Effector memory CD8-positive, alpha-beta T cell (primary cell): ENCODE data around the gene JAKMIP2.
A peak's percentile ranks its signal among the peaks of the same experiment; 100 is the strongest.
"Not testable (repeated sequence)": the region's sequence is repeated elsewhere in the genome, so short reads cannot be mapped to it uniquely, and the experiment has no call there.

Source experiments
- ATAC-seq: fragments of 150-1000 bp; cut with Tn5 transposase; replicated peaks from 2 replicates; pipeline ENCODE4 v1.10.0; 2021; ENCODE audit warnings: mild to moderate bottlenecking, moderate library complexity
- DNase-seq, 3 experiments: peaks; one replicate each; pipeline ENCODE4 v3.0.0; 2021
- H3K27ac Mint-ChIP-seq, 2 donors: one replicate each; pipeline ENCODE4 v1.8.0; 2022; ENCODE audit warnings: mild to moderate bottlenecking in 2 of 2, mixed read lengths in 2 of 2, moderate library complexity in 2 of 2
- H3K27me3 Mint-ChIP-seq, 2 donors: one replicate each; pipeline ENCODE4 v1.8.0; 2022; ENCODE audit warnings: mixed read lengths in 2 of 2
- H3K36me3 Mint-ChIP-seq: one replicate; pipeline ENCODE4 v1.8.0; 2022; ENCODE audit warnings: mild to moderate bottlenecking, moderate library complexity, mixed read lengths; ENCODE audit not compliant: insufficient read depth
- H3K4me1 Mint-ChIP-seq, 2 donors: one replicate each; pipeline ENCODE4 v1.8.0; 2022; ENCODE audit warnings: low read depth in 2 of 2, mixed read lengths in 2 of 2
- H3K4me3 Mint-ChIP-seq, 2 donors: one replicate each; pipeline ENCODE4 v1.8.0; 2022; ENCODE audit warnings: mild to moderate bottlenecking in 2 of 2, mixed read lengths in 2 of 2, moderate library complexity in 2 of 2
- H3K9me3 Mint-ChIP-seq, 2 donors: one replicate each; pipeline ENCODE4 v1.8.0; 2022; ENCODE audit warnings: mixed read lengths in 2 of 2

The JAKMIP2 gene

DNA sequence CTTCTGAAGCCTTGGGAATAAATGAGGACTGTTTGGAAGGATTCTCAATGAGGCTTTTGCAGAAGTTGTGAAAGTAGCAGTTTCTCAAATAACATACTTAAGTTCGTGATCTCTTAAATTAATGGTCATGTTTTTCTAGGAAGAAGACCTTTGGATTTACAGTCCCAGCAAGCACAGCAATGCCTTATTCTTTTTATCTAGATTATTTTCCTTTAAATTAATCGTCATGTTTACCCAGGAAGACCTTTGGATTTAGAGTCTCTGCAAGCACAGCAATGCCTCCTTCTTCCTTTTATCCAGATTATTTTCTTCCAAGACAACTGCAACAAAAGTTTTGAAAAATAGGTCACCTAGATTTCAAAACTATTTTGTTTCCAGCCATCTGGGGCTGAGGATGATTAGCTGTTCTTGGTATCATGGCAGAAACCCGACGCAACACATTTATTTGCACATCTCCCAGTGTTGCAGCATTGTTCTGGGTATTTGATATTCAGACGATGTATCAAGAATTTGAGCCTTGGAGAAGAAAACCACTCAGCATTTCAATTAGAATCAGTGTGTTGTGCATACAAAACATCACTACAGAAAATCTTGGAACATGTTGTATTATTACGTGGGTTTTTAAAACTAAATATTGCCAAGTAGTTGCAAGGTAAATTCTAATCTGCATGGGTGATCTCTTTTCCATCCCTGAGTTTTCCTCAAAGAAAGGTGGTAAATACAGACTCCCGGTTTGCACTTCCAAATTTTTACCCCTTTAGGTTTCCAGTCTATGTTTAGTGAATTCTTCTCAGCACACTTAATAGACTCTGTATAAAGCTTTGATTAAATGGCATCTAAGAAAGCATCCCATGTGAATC lies 50.9 kb downstream of the JAKMIP2 start:
- Mint-ChIP-seq H3K4me1 (peaks cover 3 to 5% of the 10 kb centered on the region in 2 donors), H3K36me3 (no peaks in the 10 kb centered on the region), H3K4me3 (no peak overlapping the region), H3K27ac (no peak overlapping the region), H3K9me3 (peaks cover 0 to 2% of the 10 kb centered on the region in 2 donors), H3K27me3 (no peaks in the 10 kb centered on the region)
- no peak for ATAC-seq
- DNase-seq: no peak

DNA sequence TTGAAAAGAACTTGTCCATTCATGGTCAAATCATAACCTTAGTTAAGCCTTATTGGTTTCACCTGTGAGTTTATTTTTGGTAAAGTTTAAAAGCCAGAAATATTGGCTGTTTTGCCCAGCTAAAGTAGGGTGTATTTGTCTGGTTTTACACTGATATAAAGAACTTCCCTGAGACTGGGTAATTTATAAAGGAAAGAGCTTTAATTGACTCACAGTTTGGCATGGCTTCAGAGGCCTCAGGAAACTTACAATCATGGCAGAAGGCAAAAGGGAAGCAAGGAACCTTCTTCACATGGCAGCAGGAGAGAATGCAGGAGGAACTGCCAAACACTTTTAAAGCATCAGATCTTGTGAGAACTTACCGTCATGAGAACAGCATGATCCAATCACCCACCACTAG lies 55.3 kb downstream of the JAKMIP2 start:
- H3K4me1 Mint-ChIP-seq: peaks cover 0 to 6% of the 10 kb centered on the region in 2 donors
- no peaks in the 10 kb centered on the region for H3K36me3 Mint-ChIP-seq
- no peak overlapping the region for H3K27ac Mint-ChIP-seq
- ATAC-seq: no peak
- H3K9me3 Mint-ChIP-seq: no peaks in the 10 kb centered on the region
- no peak overlapping the region for H3K4me3 Mint-ChIP-seq
- no peak for DNase-seq
- H3K27me3 Mint-ChIP-seq: no peaks in the 10 kb centered on the region

DNA sequence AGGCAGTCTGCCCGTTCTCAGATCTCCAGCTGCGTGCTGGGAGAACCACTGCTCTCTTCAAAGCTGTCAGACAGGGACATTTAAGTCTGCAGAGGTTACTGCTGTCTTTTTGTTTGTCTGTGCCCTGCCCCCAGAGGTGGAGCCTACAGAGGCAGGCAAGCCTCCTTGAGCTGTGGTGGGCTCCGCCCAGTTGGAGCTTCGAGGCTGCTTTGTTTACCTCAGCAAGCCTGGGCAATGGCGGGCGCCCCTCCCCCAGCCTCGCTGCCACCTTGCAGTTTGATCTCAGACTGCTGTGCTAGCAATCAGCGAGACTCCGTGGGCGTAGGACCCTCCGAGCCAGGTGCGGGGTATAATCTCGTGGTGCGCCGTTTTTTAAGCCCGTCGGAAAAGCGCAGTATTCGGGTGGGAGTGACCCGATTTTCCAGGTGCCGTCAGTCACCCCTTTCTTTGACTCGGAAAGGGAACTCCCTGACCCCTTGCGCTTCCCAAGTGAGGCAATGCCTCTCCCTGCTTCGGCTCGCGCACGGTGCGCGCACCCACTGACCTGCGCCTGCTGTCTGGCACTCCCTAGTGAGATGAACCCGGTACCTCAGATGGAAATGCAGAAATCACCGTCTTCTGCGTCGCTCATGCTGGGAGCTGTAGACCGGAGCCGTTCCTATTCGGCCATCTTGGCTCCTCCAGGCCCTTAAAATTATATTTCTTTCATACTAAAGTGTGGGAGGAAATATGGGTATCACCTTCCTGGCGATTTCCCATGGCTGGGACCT lies 61.2 kb downstream of the JAKMIP2 start:
- DNase-seq, ATAC-seq, H3K36me3 Mint-ChIP-seq, H3K9me3 Mint-ChIP-seq, H3K4me3 Mint-ChIP-seq, H3K4me1 Mint-ChIP-seq, H3K27me3 Mint-ChIP-seq, H3K27ac Mint-ChIP-seq: not testable (repeated sequence)

DNA sequence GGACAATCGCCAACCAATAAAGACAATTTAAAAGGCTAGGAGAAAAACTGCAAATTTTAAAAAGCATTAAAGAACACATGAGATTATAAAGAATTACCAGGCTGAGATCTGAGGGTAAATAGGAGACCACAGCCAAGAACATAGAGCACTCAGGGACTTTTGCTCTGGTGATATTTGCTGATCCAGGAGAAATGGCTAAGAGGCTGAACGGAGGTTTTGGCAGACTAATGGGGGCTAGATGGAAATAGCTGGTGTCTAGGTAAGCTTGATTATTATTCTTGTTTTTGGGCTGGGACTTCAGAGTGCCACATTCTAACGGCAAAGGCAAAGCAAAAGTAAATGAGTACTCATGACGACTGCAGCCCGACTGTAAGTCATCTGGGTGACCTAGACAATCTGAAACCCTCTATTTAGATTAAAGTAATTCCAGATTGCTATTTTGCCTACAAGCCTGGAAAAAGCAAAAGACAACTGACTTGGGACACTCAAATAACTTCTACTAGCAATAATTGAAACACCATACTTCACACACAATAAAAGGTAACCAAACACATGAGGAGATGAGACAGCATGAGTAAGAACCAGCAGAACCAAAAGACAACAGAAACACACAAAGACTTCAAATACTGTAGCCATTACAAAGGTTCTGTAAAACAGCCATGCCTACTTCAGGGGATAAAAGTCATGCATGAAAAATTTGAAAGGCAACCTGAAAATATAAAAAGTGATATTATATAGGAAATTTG lies 68.8 kb downstream of the JAKMIP2 start:
- Mint-ChIP-seq H3K9me3 (no peaks in the 10 kb centered on the region), H3K4me3 (peak overlapping the region; percentile 17 to 76), H3K27ac (peak overlapping the region in 1 of 2 donors; percentile 44), H3K4me1 (peaks cover 8 to 25% of the 10 kb centered on the region in 2 donors), H3K36me3 (peaks cover 5% of the 10 kb centered on the region), H3K27me3 (no peaks in the 10 kb centered on the region)
- ATAC-seq (no peak), DNase-seq (no peak)

DNA sequence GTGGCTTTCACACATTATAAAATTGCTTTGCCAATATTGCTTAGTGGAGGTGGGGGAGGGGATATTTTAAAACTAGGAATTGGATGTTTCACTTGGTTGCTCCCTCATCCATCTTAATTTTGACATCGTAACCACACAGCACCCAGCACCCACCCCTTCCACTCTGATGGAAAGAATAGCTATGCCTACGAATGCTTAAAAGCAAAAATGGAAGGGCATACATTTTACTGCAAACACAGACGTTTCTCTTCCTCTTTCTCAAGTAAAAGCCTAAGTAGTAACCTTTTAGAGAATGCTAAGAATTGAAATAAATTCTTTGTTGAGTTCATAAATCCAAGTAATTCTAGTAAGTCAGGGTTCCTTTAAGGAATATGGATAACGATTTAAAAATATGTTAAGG lies 69.9 kb downstream of the JAKMIP2 start:
- Mint-ChIP-seq H3K27me3 (no peaks in the 10 kb centered on the region), H3K9me3 (no peaks in the 10 kb centered on the region), H3K4me1 (peaks cover 10 to 25% of the 10 kb centered on the region in 2 donors), H3K27ac (peak overlapping the region in 1 of 2 donors; percentile 44), H3K4me3 (peak overlapping the region; percentile 40 to 76), H3K36me3 (peaks cover 5% of the 10 kb centered on the region)
- ATAC-seq (no peak), DNase-seq (no peak)

DNA sequence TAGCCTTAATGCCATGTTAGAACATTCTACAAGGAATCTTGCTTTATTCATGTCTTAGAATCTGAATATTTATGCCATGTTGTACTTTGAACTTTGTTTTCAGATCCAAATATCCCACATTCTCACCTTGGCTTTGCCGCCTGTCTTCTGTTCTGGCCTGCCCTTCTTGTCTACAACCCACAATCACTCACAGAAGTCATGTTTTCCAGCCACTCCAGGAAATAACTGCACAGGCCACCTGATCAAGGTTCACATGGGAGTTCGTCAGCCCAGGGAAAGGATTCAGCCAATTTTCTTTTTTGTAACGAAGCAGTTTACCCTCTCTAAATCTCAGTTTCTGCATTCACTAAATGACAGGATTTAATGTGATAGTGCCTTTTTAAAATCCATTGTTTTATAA lies 70.5 kb downstream of the JAKMIP2 start:
- no peak for DNase-seq
- Mint-ChIP-seq H3K27ac (peak overlapping the region in 1 of 2 donors; percentile 51), H3K36me3 (peaks cover 5% of the 10 kb centered on the region), H3K4me1 (peaks cover 15 to 28% of the 10 kb centered on the region in 2 donors), H3K27me3 (no peaks in the 10 kb centered on the region), H3K9me3 (no peaks in the 10 kb centered on the region), H3K4me3 (peak overlapping the region; percentile 17 to 76)
- ATAC-seq: no peak

DNA sequence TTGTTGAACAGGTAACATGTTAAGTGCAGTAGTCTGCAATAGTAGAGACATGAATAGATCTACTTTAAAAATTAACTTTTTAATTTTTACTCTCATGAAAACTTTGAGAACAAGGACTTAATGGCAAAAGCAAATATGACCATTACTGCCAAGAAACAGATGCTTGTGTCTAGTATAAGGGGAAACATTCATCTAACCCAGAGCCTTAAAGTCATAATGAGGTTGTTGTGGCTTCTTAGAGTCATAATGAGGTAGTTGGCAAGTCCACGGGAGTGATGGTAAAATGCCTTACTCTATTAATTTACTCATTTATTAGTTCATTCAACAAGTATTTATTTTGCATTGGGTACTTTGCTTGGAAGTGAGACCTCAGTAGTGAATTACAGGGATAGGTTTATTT lies 71.5 kb downstream of the JAKMIP2 start:
- H3K4me3 Mint-ChIP-seq: no peak overlapping the region
- no peaks in the 10 kb centered on the region for H3K27me3 Mint-ChIP-seq
- H3K9me3 Mint-ChIP-seq: no peaks in the 10 kb centered on the region
- ATAC-seq (no peak), DNase-seq (no peak)
- H3K27ac Mint-ChIP-seq: no peak overlapping the region
- H3K4me1 Mint-ChIP-seq: peaks cover 15 to 28% of the 10 kb centered on the region in 2 donors
- peaks cover 5% of the 10 kb centered on the region for H3K36me3 Mint-ChIP-seq

DNA sequence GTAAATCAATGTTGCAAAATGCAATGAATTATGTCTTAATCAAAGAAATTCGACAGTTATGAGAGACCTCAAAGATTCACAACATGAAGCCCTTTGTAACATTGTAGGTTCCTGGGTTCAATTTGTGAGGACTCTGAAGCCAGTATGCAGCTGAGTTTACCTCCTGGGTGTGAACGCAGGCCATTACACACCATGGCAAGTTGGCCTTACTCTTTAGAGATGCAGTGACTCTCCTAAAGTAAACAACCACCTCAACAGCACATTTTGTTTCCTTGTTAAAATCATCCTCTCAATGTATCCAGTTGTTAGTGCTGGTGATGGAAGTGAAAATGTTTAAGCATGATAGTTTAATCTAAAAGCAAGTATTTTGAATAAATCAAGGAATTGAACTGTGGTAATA lies 73.8 kb downstream of the JAKMIP2 start:
- no peak overlapping the region for H3K4me3 Mint-ChIP-seq
- DNase-seq (no peak), ATAC-seq (no peak)
- no peaks in the 10 kb centered on the region for H3K9me3 Mint-ChIP-seq
- H3K36me3 Mint-ChIP-seq: peaks cover 3% of the 10 kb centered on the region
- H3K27me3 Mint-ChIP-seq: no peaks in the 10 kb centered on the region
- H3K4me1 Mint-ChIP-seq: peaks cover 14 to 19% of the 10 kb centered on the region in 2 donors
- no peak overlapping the region for H3K27ac Mint-ChIP-seq

DNA sequence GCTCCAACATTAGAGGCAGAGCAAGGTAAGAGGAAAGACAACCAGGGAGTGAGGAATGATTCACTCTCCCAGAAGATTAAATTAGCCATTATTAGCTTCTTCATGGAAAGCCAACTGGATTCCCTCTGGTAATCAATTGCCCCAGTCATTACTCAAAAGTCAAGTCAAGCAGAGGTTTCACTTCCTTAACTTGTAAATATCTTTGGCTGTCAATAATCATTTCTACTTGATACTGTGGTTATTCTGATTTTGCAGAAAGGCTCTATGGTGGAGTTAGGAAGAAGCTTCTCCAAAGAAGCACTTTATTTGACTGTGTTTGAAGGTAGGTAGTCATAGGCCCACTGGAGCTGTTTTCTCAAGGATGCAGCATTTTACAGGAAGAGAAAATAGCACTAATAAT lies 78.0 kb downstream of the JAKMIP2 start:
- Mint-ChIP-seq H3K27me3 (no peaks in the 10 kb centered on the region), H3K4me3 (no peak overlapping the region), H3K9me3 (no peaks in the 10 kb centered on the region), H3K27ac (no peak overlapping the region), H3K4me1 (peaks cover 10 to 15% of the 10 kb centered on the region in 2 donors), H3K36me3 (no peaks in the 10 kb centered on the region)
- ATAC-seq (no peak), DNase-seq (no peak)

DNA sequence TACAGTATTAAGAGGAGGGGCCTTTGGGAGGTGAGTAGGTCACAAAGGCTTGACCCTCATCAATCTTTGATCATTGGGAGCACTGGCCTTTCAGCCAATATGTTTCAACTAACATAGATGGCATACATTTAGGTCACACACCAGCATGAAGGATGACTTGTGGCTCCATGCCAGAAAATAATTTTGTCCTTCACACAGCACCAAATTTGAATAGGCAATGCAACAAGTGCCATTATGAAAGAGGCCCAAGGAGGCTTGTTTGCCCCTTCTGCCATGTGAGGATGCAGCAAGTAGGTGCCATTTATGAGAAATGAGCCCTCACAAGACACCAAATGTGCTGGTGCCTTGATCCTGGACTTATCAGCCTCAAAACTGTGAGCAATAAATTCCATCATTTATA lies 81.1 kb downstream of the JAKMIP2 start:
- no peaks in the 10 kb centered on the region for H3K27me3 Mint-ChIP-seq
- H3K9me3 Mint-ChIP-seq: peaks cover 3 to 12% of the 10 kb centered on the region in 2 donors
- H3K4me3 Mint-ChIP-seq: no peak overlapping the region
- peaks cover 2% of the 10 kb centered on the region for H3K36me3 Mint-ChIP-seq
- ATAC-seq (no peak), DNase-seq (no peak)
- peaks cover 7 to 17% of the 10 kb centered on the region in 2 donors for H3K4me1 Mint-ChIP-seq
- H3K27ac Mint-ChIP-seq: no peak overlapping the region

DNA sequence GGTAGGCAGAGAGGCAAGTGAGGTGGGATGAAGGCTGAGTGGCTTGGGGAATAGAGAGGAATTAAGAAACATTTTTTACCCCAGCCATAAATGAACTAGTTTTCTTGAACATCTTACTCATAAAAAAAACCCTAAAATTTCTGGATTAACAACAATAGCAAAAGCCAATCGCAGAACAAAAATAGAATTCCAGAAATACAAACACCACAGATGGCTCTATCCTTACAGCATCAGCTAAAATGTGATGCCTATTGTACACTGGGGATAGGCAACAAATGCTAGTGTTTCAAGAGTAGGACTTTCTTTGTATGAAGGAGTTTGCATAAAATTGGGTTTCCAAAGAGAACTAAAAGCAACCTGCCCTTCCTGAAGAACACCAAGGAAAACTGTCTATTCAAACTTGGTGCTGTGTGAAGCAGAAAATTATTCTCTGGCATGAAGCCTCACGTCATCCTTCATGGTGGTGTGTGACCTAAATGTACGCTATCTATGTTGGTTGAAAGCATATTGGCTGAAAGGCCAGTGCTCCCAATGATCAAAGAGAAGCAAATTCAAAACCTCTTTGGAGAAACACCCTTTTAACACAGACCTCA lies 82.9 kb downstream of the JAKMIP2 start:
- Mint-ChIP-seq H3K9me3 (peaks cover 3 to 12% of the 10 kb centered on the region in 2 donors), H3K27ac (no peak overlapping the region), H3K4me1 (peaks cover 7 to 21% of the 10 kb centered on the region in 2 donors), H3K27me3 (no peaks in the 10 kb centered on the region), H3K4me3 (no peak overlapping the region), H3K36me3 (peaks cover 2% of the 10 kb centered on the region)
- ATAC-seq: no peak
- DNase-seq: no peak

DNA sequence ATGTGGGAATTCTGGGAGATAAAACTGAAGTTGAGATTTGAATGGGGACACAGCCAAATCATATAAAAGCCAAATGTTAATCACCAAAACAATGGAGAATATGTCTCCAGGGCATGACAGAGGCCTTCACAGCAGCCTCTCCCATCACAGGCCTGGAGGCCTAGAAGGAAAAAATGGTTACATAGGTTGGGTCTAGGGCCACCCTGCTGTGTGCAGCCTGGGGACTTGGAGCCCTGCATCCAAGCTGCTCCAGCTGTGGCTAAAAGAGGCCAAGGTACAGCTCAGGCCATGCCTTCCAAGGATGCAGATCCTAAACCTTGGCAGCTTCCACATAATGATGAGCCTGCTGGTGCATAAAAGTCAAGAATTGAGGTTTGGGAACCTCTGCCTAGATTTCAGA lies 85.1 kb downstream of the JAKMIP2 start:
- H3K36me3 Mint-ChIP-seq: peaks cover 2% of the 10 kb centered on the region
- H3K9me3 Mint-ChIP-seq: peaks cover 3 to 12% of the 10 kb centered on the region in 2 donors
- ATAC-seq: no peak
- H3K4me1 Mint-ChIP-seq: peaks cover 3 to 24% of the 10 kb centered on the region in 2 donors
- DNase-seq: no peak
- no peaks in the 10 kb centered on the region for H3K27me3 Mint-ChIP-seq
- no peak overlapping the region for H3K4me3 Mint-ChIP-seq
- no peak overlapping the region for H3K27ac Mint-ChIP-seq

DNA sequence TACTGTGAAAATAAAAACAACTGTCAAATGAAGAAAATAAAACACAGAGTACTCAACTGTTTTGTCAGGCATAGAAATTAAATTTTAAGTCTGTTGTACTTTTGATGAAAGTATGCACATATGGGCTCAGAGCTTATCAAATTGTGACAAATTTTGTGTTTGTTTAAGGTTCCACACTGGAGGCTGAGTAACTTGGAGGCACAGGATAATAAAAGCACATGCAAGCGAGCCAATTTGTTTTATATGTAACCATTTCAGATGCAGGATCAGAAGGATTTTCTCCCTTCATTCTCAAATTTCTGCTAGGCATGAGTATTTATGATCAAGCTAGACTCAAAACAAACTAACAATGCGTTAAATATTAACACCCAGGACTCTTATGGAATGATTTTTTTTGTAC lies 87.8 kb downstream of the JAKMIP2 start:
- ATAC-seq (no peak), DNase-seq (no peak)
- Mint-ChIP-seq H3K36me3 (peaks cover 2% of the 10 kb centered on the region), H3K27me3 (no peaks in the 10 kb centered on the region), H3K9me3 (peaks cover 3 to 12% of the 10 kb centered on the region in 2 donors), H3K27ac (peak overlapping the region in 1 of 2 donors; percentile 49), H3K4me1 (peaks cover 3 to 18% of the 10 kb centered on the region in 2 donors), H3K4me3 (no peak overlapping the region)
